HG03521 (cell line): ENCODE measurements around the gene FARP2.

Experiments used
- ATAC-seq: cut with Tn5 transposase; IDR thresholded peaks from one replicate; pipeline ENCODE4 v1.9.1; 2021; ENCODE audit warnings: mild to moderate bottlenecking, moderate library complexity; ENCODE audit not compliant: unreplicated experiment

The FARP2 gene

DNA sequence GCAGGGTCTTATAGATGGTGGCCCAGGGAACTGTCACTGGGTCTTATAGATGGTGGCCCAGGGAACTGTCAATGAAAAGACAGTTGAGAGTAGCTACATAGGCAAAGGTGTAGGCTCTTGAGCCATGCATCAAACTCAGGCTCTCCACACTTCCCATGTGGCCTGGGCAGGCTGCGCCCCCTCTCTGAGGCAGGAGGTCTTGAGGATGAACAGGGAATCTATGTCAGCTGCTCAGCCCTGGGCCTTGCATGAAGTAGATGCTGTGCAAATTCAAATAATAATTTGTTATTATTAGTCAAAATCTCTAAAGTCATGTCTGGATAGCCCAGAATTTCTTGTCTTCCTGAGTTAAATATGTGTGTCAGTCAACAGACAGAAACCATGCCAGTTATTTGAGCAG, 125.6 kb downstream of the FARP2 start:
- no peak for ATAC-seq

DNA sequence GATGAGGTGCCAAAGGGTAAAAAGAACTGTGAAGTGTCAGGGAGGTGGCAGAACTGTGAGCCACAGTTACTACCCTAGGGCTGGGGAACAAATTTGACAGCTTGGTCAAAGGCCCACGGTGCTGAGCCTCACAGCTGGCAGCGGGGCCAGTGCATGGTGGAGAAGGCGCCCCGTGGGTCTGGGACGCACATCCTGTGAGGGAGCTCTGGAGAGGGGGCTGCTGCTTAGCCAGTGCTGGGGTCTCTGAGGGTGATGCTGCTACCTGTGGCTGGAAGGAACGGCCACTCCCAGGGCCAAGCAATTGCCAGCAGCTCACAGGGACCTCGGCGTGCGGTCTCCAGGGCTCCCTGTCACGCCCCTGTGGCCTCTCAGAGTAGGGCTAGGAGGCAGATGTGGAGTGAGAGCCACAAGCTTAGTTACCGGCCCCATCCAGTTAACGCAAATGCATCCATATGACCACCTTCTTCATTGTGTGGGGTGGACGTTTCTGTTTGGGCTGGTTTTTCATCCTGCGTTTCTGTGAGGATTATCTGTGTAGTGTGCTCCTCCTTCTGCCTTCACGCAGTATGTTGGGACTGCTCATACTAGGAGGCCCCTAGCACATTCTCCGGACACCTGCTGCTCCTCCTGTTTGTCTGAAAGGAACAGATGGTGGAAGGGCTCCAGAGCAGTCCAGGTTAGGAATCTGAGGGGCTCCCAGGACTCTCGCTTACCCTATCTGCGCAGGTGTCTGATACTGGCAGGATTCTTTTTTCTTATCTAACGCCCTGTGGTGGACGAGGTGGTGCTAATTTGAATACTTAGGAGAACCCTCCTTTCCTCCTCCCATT, 126.3 kb downstream of the FARP2 start:
- ATAC-seq: no peak

DNA sequence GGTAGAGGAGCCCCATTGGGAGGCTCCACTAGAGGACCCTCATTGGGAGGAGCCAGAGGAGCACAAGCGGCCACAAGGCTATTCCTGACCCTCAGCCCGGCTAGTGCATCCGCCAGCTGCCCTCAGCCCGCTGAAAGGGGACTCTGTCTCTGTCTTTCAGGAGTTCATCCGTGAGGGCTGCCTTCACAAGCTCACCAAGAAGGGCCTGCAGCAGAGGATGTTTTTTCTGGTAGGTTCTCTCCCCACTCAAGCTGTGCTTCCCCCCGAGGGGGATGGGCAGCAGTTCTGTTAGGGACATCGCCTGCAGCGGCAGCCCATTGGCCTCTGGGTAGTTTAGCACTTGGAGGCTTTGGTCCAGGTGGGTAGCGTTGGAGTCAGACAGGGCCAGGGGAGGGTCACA, 127.2 kb downstream of the FARP2 start:
- no peak for ATAC-seq

DNA sequence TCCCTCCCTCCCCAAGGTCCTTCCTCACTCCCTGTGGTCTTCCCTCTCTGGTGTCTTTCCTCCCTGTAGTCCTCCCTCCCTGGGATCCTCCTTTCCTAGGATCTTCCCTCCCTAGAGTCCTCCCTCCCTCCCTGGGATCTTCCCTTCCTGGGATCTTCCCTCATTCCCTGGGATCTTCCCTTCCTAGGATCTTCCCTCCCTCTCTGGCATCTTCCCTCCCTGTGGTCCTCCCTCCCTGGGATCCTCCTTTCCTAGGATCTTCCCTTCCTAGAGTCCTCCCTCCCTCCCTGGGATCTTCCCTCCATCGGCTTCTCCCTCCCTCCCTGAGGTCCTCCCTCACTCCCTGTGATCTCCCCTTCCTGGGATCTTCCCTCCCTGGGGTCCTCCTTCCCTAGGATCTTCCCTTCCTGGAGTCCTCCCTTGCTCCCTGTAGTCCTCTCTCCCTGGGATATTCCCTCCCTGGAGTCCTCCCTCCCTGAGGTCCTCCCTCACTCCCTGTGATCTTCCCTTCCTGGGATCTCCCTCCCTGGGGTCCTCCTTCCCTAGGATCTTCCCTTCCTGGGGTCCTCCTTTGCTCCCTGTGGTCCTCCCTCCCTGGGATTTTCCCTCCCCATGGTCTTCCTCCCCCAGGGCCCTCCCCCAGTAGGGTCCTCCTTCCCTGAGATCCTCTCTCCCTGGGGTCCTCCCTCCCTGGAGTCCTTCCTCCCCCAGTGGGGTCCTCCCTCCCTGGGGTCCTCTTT, 129.3 kb downstream of the FARP2 start:
- ATAC-seq: no peak

DNA sequence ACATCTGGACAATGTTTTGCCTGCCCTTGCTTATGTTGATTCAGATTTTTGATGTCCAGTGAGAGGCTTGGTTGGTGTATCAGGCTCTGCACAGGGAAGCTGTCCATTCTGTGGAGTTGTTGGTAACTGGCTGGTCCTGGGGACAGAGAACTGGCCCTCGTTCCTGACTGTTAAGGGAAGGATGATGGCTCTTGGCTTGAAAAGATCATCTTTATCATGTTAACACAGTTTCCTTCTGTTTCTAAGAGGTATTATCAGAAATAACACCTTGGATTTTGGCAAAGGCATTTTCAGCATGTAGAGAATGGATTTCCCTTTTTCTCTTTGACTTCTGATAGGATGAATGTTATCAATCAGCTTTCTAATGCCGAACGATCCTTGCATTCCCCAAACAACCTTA, 133.0 kb downstream of the FARP2 start:
- no peak for ATAC-seq

DNA sequence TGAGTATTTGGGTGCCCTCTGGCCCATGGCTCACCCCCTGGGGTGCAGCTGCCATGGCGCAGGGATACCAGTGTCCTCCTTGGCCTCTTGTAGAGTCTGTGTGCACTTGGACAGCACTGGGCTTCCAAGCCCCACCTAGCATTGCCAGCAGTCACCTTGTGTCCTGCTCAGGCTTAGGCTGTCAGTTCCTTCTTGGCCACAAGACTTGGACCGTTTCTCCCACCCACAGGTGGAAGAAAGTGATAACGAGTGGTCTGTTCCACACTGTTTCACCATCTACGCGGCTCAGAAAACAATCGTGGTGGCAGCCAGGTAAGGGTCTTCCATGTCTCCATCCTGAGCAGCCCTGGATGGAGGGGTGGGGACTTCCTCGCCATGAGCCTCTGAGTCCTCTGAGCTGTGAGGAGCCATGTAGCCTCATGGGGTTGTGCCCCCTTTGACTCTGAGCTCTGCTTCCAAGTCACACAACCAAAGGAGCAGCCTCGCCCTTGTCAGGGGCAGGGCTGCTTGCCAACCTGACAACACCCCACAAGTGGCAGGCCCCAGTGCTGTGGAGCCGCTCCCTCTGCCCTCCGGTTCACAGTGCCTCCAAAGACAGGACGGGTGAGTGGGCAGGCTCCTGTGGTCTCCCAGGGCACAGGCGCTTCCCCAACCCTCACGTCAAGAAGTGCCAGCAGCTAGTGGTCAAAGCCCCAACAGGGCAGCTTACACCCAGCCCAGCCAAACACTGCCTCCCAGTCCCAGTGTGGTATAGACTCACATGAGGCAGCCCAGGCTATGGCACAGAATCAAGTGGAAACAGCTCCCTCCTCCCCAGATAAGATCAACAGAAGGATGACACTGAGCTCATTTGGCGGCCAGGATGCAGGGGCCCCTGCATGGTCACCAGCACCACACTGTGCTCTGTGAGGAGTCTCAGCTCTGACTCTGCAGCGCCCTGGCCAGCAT, 133.9 kb downstream of the FARP2 start:
- no peak for ATAC-seq

DNA sequence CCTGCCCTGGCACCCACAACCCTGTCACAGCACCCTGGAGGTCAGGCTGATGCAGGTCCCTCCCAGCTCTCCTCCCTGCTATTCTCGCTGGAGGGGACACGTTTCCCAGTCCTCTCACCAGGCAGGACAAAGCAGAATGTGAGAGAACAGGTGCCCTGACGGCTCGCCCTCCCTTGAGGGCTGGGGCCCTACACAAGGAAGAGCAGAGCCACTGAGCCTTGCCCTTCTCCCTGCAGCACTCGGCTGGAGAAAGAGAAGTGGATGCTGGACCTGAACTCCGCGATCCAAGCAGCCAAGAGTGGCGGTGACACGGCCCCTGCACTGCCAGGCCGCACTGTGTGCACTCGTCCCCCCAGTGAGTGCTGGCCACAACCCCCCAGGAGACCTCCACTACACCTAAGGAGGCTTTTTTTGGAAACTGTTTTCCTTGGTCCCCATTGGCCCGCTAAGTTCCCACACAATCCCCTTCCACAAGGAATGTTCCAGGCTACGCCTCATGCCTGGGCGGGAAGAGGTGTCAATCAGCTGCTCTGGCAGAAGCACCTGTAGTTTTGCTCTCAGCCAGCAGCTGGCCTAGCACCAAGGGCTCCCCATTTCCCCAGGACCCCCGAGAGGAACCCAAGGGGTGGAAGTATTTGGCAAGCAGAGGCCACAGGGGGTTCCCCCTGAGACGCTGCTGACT, 134.9 kb downstream of the FARP2 start:
- ATAC-seq: no peak

DNA sequence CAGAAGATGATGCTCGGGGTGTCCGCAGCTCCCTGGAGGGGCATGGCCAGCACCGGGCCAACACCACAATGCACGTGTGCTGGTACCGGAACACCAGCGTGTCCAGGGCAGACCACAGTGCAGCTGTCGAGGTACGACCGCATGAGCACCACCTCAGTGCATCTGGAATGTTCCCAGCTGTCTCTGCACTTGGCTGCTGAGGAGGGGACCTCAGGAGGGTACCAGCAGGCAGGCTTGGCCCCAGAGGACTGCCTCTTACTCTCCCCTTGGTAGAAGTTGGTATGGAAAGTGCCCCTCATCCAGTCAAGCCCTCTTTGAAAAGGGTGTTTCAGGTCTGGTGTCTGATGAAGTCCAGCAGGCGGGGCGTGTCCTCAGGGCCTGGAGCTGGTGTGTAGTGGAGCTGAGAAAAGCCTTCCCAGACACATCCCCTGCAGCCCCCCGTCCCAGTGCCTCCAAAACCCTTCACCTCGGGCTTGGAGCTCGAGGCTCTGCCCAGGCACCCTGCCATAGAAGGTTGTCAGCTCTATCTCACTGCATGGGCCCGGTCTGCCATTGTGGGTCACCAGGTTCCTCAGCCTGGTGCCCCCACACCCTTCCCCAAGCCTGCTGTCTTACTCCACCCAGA, 135.6 kb downstream of the FARP2 start:
- no peak for ATAC-seq

DNA sequence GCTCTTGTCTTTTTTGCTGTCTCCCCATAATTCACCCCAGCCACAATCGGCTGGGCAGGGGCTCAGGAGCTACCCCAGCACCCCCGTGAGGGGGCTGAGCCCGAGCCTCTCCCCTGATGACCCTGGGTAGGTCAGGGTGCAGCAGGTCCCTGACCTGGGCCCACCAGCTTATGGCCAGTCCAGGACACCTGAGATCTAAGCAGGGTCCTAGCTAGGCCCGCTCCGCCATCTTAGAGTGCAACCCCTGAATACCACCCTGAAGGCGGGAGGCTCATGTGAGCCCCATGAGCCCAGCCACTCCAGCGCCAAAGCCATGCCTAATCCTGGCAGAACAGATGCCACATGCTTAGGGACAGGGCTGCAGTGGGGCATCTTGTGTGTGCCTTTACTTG, 136.1 kb downstream of the FARP2 start:
- ATAC-seq: no peak

DNA sequence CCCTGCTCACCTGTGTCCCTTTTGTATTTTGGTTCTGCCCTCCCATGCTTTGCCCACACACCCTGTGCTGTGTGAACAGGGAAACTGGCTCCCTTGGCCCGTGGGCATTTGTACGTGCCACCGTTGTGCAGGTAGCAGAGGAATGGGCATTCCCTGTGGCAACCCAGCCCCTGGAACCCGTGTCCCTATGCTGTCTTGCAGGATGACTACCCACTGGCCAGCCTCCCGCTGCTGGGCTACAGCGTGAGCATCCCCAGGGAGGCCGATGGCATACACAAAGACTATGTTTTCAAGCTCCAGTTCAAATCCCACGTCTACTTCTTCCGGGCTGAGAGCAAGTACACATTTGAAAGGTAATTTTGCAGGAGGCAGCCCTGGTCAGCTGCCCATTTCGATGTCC, 137.0 kb downstream of the FARP2 start:
- no peak for ATAC-seq

DNA sequence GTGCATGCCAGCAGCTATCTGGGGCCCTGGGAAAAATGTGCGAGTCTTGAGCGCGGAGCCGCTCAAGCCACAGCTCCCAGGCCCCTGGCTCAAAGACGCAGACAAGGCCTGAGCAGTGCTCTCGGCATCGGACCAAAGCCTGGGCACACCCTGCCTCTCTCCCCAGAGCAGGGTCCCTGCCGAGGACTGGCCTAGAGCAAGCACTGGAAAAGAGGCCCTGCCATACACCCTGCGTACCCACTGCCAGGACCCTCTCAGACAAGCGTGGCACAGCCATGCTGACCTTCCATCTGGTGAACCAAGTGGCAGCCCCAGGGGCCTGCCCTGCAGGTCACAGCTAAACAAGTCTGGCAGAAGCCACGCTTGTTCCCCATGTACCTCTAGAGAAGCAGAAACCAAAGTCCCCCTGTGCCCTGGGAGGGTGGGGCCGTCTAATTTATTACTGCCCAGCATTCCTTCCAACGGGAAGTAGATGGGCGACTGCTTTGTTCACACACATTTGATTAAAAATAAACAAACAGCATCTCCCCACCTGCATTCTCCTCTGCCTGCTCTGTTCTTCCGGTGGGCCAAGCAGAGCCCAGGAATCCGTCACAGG, 138.3 kb downstream of the FARP2 start:
- ATAC-seq: no peak

DNA sequence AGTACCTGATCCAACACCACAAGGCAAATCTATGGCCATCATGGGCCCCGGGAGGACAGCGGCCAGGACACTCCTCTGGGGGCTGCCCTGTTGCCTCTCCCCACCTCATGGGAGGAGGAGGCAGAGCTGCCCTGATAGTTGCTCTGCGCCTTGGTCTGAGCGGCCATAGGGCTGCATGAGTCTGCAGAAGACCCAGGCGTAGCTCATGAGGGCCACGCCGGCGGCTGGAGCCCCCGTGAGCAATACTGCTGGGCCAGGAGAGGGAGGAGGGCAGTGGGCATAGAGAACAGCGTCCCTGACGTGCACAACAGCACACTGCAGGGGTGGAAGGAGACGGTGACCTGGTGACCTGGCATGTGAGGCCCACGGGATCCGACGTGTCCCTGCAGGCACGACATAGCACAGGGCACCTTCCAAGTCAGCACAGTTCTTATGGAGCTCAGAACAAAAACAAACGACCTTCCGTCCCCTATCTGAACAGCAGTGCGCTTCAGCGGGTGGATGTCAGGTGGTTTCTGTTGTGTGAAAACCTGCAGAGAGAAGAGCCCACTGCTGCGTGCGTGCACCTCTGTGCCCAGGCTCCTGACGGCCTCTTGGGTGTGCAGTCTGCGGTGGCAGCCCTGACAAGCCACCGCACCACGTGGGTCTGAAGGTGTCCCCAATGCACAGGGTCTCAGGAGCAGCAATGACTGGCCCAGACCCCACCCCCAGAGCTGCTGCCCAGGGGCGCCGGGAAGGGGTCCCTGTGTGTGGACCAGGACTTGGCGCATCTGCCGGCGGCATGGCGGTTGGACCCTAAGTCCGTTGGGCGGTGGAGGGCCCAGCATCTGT, 139.3 kb downstream of the FARP2 start:
- no peak for ATAC-seq

DNA sequence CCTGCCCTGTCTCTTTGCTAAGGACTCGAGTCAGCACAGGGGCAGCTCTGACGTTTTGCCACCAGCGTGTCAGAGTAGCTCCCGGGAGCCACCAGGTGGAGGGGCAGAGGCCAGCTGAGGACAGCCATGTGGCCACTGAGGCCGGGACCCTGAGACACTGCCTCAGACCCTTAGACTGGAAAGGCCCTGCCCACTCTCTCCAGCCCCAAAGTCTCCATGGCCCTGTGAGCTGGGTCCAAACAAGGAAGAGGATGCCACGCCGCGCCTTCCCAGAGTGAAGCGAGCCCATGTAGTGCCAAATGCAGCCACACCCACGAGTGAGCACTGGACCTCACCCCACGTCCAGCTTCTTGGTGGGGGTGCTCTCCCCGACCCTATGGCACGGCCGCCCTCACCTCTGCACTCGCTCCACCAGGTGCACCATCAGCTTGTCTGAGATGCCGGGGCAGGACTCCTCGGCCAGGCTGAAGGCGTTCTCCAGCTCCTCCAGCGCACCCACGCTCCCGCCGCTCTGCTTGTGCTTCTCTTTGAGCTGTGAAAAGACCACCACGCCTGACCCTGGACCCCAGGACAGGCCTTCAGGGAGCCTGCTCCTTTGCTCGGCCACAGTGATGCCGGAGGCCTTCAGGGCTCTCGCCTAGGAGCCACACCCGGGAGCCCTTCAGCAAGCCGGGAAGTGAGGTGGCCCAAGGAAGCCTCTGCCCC, 140.1 kb downstream of the FARP2 start:
- ATAC-seq: no peak

DNA sequence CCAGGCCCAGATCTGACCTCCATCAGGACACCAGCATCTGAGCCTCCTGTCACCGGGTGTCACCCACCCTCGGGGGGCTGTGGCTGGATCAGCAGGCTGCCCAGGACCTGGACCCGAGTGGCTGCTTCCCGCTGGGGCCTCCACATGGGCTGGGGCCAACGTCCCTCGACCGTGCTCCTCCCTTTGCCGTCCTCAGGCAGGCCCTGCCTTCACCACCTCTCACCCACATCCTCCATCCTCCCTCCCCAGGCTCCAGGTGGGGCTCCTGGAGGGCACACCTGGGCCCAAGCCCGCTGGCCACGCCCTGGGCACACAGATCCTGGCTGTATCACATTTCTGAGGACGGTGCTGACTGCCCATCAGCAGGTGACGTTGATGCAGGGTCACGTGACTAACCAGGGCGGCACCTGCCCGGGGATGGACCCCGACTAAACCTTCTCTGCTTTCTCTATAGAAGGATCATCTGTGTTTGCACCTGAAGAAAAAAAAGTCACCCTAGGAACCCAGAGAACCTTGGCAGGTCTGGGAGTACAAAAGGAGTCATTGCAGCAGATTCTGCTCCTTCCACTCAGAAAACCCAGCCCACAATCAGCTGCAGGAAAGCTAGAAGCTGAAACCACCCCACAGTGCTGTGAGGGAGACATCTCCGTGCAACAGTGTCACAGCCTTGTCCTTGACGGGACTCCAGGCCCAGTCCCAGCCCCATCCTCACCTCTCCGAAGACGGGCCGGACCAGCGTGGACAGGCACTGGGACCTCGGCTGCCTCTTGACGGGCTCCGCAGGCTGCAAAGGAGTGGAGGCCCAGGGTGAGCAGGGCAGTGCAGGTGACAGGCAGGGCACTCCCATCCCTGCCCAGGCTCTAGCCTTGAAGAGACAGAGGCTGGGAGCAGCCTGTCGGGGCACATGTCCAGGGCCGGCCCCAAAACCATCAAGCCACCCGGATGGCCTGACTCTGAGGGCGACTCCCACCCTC, 141.1 kb downstream of the FARP2 start:
- ATAC-seq: no peak

DNA sequence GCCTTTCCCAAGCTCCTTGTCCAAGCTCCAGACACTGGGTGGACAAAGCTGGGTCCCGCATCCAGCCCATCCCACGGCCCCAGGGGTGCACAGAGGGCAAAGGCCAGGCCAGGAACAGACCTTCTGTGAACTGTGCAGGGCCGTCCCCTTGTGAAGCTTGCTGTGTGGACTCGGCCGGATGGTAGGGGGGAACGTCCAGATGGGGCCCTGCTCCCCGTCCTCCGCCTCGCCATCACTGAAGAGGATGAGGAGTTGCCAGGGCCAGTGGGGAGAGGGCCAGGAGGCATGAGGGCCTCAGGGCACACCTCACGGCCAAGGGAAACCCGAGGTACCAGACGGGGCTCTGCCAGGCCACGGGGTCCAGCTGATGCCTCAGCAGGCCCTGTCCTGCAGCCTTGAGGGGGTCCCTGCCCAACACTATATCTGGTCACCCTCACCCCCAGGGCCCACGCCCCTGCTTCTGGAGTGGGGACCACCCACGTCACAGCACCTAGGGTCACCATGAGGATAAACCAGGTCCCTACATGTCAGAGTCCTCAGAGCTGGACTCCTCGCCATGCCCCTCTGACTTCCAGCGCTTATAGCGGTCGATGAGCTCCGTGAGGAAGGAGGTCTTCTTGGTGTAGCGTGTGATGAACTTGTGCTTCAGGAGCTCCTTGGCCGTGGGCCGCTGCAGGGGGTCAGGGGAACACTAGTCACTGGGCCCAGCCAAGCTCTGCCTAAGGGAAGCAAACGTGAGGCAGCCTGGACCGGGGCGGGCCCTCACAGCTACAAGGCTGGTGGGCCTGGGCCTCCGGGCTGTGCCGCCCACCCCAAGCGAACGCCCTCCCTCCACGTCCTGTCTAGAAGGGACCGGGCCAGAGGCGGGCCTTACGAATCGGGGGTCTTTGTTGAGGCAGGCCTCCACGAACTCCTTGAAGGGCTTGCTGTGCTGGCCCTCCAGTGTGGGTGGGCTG, 142.3 kb downstream of the FARP2 start:
- ATAC-seq: no peak
